ENCODE results near the gene TMEM174. TPM values are rescaled to one million over a fixed set of nuclear protein-coding genes. Genes with fewer than 3 reads are reported as not detected.

TMEM174 gene
- total RNA-seq, 1 donor from 2014 or later = not detected

DNA sequence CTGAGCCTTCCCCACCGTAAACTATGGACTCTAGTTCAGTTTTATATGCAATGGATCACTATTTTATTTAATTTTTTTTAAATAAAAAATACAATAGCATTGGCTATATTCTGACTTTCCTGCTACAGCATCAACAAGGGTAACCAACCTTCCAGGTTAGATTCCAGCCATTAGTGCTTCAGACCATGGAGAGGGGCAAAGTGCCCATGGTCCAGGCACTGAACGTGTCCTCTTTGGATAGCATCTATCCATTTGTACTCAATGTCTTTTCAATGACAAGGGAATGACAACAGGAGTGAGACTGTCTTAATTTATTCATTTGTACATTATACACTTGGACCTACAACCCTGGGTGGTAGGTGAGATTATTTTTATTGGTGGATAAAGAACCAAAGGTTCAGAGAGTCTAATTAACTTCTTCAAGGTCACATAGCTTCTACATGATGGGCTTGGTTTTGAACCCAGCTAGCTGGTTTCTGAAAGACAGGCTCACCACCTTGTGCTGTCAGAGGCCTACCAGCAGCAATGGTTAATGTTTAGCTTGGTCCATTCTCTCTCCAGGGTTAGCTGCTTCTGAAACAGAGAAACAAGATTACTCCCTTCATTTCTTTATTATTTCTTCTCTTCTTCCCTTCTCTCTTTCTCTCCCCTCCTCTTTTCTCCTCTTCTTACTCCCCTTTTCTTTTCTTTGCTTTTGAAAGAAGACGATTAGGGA is 41.1 kb upstream of the TMEM174 start:
- Histone ChIP-seq H3K4me3 (ENCODE audit: low read depth, low read length) (no peak overlapping the region), H3K27me3 (ENCODE audit: control insufficient read depth, insufficient read depth, low read length) (no peaks in the 10 kb centered on the region), H3K36me3 (ENCODE audit: control insufficient read depth, insufficient read depth, low read length) (no peaks in the 10 kb centered on the region)
- no peak for TF ChIP-seq CTCF (IDR thresholded peaks at IDR 0.05; ENCODE audit: insufficient read depth, low read length, poor library complexity, severe bottlenecking)
- DNase-seq (ENCODE audit: low read depth) = no peak

- no peak for DNase-seq (ENCODE audit: low read depth)
- no peak overlapping the region for H3K4me3 ChIP-seq (ENCODE audit: low read depth, low read length)
- no peak for TF ChIP-seq CTCF (IDR thresholded peaks at IDR 0.05; ENCODE audit: insufficient read depth, low read length, poor library complexity, severe bottlenecking)
- no peaks in the 10 kb centered on the region for H3K36me3 ChIP-seq (ENCODE audit: control insufficient read depth, insufficient read depth, low read length)
- H3K27me3 ChIP-seq (ENCODE audit: control insufficient read depth, insufficient read depth, low read length) = no peaks in the 10 kb centered on the region
Measured at GRCh38 chr5:73132759-73133158, 40.2 kb upstream of the TMEM174 start.

DNA sequence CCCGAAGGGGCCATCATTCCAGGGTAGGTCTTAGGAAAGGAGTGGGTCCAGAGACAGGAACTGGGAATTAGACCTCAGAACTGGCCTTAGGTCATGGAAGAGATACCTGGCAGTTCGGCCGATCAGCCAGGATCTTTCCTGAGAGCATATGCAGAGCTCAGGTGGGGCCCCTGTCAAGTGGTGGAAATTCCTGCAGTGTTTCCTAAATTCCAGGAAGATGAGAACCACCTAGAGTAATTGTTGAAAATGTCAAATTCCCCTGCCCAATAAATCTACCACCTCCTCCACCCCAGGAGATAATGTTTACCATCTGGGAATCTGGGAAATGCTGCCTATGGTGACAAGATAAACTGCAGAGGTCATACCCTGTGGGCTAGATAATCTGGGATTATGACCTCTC is 38.0 kb upstream of the TMEM174 start:
- H3K36me3 ChIP-seq (ENCODE audit: control insufficient read depth, insufficient read depth, low read length) = no peaks in the 10 kb centered on the region
- no peaks in the 10 kb centered on the region for H3K27me3 ChIP-seq (ENCODE audit: control insufficient read depth, insufficient read depth, low read length)
- TF ChIP-seq CTCF (IDR thresholded peaks at IDR 0.05; ENCODE audit: insufficient read depth, low read length, poor library complexity, severe bottlenecking) = no peak
- no peak for DNase-seq (ENCODE audit: low read depth)
- no peak overlapping the region for H3K4me3 ChIP-seq (ENCODE audit: low read depth, low read length)

- Histone ChIP-seq H3K27me3 (ENCODE audit: control insufficient read depth, insufficient read depth, low read length) (no peaks in the 10 kb centered on the region), H3K4me3 (ENCODE audit: low read depth, low read length) (no peak overlapping the region), H3K36me3 (ENCODE audit: control insufficient read depth, insufficient read depth, low read length) (no peaks in the 10 kb centered on the region)
- peak; percentile 34 for TF ChIP-seq CTCF (IDR thresholded peaks at IDR 0.05; ENCODE audit: insufficient read depth, low read length, poor library complexity, severe bottlenecking)
- DNase-seq (ENCODE audit: low read depth) = no peak
Measured at GRCh38 chr5:73135429-73136054, 37.5 kb upstream of the TMEM174 start.

DNA sequence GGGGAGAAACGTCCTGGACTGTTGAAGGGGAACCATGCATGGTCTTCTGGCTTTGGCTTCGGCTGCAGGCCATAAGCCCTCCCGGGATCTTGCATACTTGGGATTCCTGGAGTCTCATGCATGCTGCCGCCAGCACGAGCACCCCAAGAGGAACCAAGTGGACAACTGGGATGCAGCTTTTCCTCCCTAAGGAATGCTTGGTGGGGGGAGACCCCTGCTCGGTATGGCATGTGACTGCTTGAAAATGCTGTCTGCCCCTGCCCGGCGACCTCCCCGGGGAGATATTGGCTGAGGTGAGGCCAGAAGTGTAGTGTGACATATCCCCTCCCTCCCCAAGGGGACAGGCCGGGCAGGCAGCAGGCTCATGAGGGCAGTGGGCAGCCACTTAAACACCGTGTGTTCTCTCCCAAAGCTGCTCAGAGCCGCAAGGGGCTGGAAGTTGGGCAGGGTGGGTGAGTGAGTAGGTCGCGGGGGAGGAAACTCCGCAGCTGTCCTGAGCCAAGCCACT is 36.9 kb upstream of the TMEM174 start:
- no peak for DNase-seq (ENCODE audit: low read depth)
- Histone ChIP-seq H3K27me3 (ENCODE audit: control insufficient read depth, insufficient read depth, low read length) (no peaks in the 10 kb centered on the region), H3K36me3 (ENCODE audit: control insufficient read depth, insufficient read depth, low read length) (no peaks in the 10 kb centered on the region), H3K4me3 (ENCODE audit: low read depth, low read length) (no peak overlapping the region)
- TF ChIP-seq CTCF (IDR thresholded peaks at IDR 0.05; ENCODE audit: insufficient read depth, low read length, poor library complexity, severe bottlenecking) = no peak

All from kidney epithelial cell (primary cell).